HG03196 (cell line): ENCODE data around the gene CLMN.
"Not testable (repeated sequence)": the region's sequence is repeated elsewhere in the genome, so short reads cannot be mapped to it uniquely, and the experiment has no call there.

ENCODE experiments used
- ATAC-seq: cut with Tn5 transposase; IDR thresholded peaks from one replicate; pipeline ENCODE4 v1.9.1; 2021; ENCODE audit not compliant: unreplicated experiment

Gene CLMN

GRCh38 chr14:95222870-95223398 is 96.8 kb downstream of the CLMN start:
- no peak for ATAC-seq

- ATAC-seq: no peak
Observed at GRCh38 chr14:95222151-95222631, 97.5 kb downstream of the CLMN start.

- ATAC-seq: no peak
Observed at GRCh38 chr14:95221531-95221930, 98.2 kb downstream of the CLMN start.

GRCh38 chr14:95220663-95221231 is 99.0 kb downstream of the CLMN start:
- ATAC-seq: no peak

- no peak for ATAC-seq
Observed at GRCh38 chr14:95218472-95219193, 101.1 kb downstream of the CLMN start.

GRCh38 chr14:95218006-95218405 is 101.7 kb downstream of the CLMN start:
- no peak for ATAC-seq

- no peak for ATAC-seq
Observed at GRCh38 chr14:95217391-95217900, 102.3 kb downstream of the CLMN start.

GRCh38 chr14:95216008-95216407 is 103.7 kb downstream of the CLMN start:
- ATAC-seq: no peak

- ATAC-seq: peak; percentile 33
Observed at GRCh38 chr14:95215094-95215725, 104.5 kb downstream of the CLMN start.

GRCh38 chr14:95213774-95214173 is 105.9 kb downstream of the CLMN start:
- ATAC-seq: no peak

GRCh38 chr14:95211721-95212504 is 107.8 kb downstream of the CLMN start:
- peak; percentile 64 for ATAC-seq

GRCh38 chr14:95210699-95211098 is 109.0 kb downstream of the CLMN start:
- no peak for ATAC-seq

- ATAC-seq: no peak
Observed at GRCh38 chr14:95208598-95208997, 111.1 kb downstream of the CLMN start.

GRCh38 chr14:95207475-95208233 is 112.1 kb downstream of the CLMN start:
- no peak for ATAC-seq

GRCh38 chr14:95206534-95206933 is 113.2 kb downstream of the CLMN start:
- ATAC-seq: no peak

GRCh38 chr14:95204705-95205104 is 115.0 kb downstream of the CLMN start:
- no peak for ATAC-seq

- not testable (repeated sequence) for ATAC-seq
Observed at GRCh38 chr14:95201745-95202144, 118.0 kb downstream of the CLMN start.

- no peak for ATAC-seq
Observed at GRCh38 chr14:95200404-95200803, 119.3 kb downstream of the CLMN start.

- ATAC-seq: no peak
Observed at GRCh38 chr14:95199298-95199983, 120.3 kb downstream of the CLMN start.

GRCh38 chr14:95198320-95198719 is 121.4 kb downstream of the CLMN start:
- no peak for ATAC-seq
